K562 (cell line): Measurements from ENCODE around the gene UNC93B1. TPM values are rescaled to one million over a fixed set of nuclear protein-coding genes. Genes with fewer than 3 reads are reported as not detected.

Source experiments
- BRCA1 ChIP-seq, 2 experiments: fragments of 450-650 bp in 1 of 2; sonication (generic) in 1 of 2; formaldehyde crosslinking in 1 of 2; IDR thresholded peaks; 2 replicates each; pipeline versions ENCODE4 v1.5.0 to v1.6.1; 2017 to 2020; ENCODE audit warnings: mild to moderate bottlenecking in 1 of 2, missing genetic modification reagents in 1 of 2
- EGR1 ChIP-seq: fragments of 450-650 bp; conservative IDR thresholded peaks from 2 replicates; pipeline ENCODE4 v1.6.1; 2017; ENCODE audit warnings: mild to moderate bottlenecking
- ETS2 ChIP-seq: IDR thresholded peaks from 2 replicates; pipeline ENCODE4 v1.6.1; 2016; ENCODE audit warnings: borderline replicate concordance, missing genetic modification characterization, mild to moderate bottlenecking, moderate library complexity, missing compliant biosample characterization; ENCODE audit not compliant: poor library complexity, severe bottlenecking
- HSF4 ChIP-seq: fragments of 250-450 bp; sonication (Bioruptor Pico); IDR thresholded peaks from 2 replicates; pipeline ENCODE4 v2.1.2; 2022; ENCODE audit warnings: mild to moderate bottlenecking, moderate library complexity, borderline replicate concordance
- JUNB ChIP-seq: fragments of 450-650 bp; formaldehyde crosslinking; conservative IDR thresholded peaks from 2 replicates; pipeline ENCODE4 v1.4.0; 2020; ENCODE audit warnings: mild to moderate bottlenecking
- MBD2 ChIP-seq: sonication (generic); IDR thresholded peaks from 2 replicates; pipeline ENCODE4 v1.6.1; 2016; ENCODE audit warnings: low read depth, borderline replicate concordance
- MYNN ChIP-seq, 2 experiments: sonication (generic); formaldehyde crosslinking in 1 of 2; IDR thresholded peaks; 2 replicates each; pipeline versions ENCODE4 v1.5.0 to v1.6.1; 2016 to 2020; ENCODE audit warnings: antibody characterized with exemption in 1 of 2, missing genetic modification reagents in 1 of 2
- NR4A1 ChIP-seq, 2 experiments: fragments of 250-450 bp in 1 of 2; fragments of 450-650 bp in 1 of 2; sonication (Bioruptor Pico) in 1 of 2; IDR thresholded peaks; 2 replicates each; pipeline versions ENCODE4 v1.4.0 to v1.6.1; 2016 to 2020; ENCODE audit warnings: mild to moderate bottlenecking in 2 of 2, missing compliant biosample characterization in 1 of 2, missing genetic modification characterization in 1 of 2, moderate library complexity in 1 of 2
- POLR2A ChIP-seq: fragments of 450-650 bp; conservative IDR thresholded peaks from 2 replicates; pipeline ENCODE4 v1.6.1; 2016
- RFX5 ChIP-seq: IDR thresholded peaks from 2 replicates; pipeline ENCODE4 v1.6.1; 2011; ENCODE audit warnings: low read depth, mild to moderate bottlenecking, improper control_type of control experiment, low read length
- SFPQ ChIP-seq: fragments of 200-400 bp; formaldehyde crosslinking; IDR thresholded peaks from 2 replicates; pipeline ENCODE4 v1.6.1; 2017; ENCODE audit warnings: mild to moderate bottlenecking, low read depth, low read length, moderate library complexity
- TFAM ChIP-seq: fragments of 250-450 bp; sonication (Bioruptor Pico); conservative IDR thresholded peaks from 2 replicates; pipeline ENCODE4 v1.5.0; 2021; ENCODE audit warnings: mild to moderate bottlenecking, moderate library complexity
- ZBTB11 ChIP-seq, 3 experiments: fragments of 200-800 bp in 1 of 3; fragments of 250-450 bp in 1 of 3; fragments of 450-650 bp in 1 of 3; sonication (Bioruptor Pico) in 1 of 3; sonication (Bioruptor generic) in 1 of 3; formaldehyde crosslinking in 1 of 3; IDR thresholded peaks; 2 replicates each; pipeline versions ENCODE4 v1.6.1 to v1.8.0; 2016 to 2022; ENCODE audit warnings: mild to moderate bottlenecking in 2 of 3, missing genetic modification characterization in 2 of 3, missing compliant biosample characterization in 1 of 3, moderate library complexity in 1 of 3
- ZBTB33 ChIP-seq: sonication (generic); formaldehyde crosslinking; IDR thresholded peaks from 2 replicates; pipeline ENCODE4 v1.8.1; 2023; ENCODE audit warnings: mild to moderate bottlenecking, missing genetic modification reagents
- ZC3H11A ChIP-seq: IDR thresholded peaks from 2 replicates; pipeline ENCODE4 v1.6.1; 2012; ENCODE audit warnings: low read depth, low read length, improper control_type of control experiment
- ZHX1 ChIP-seq: fragments of 150-350 bp; conservative IDR thresholded peaks from 2 replicates; pipeline ENCODE4 v1.6.1; 2014; ENCODE audit warnings: low read length
- polyA plus RNA-seq, 8 experiments: library from polyadenylated mRNA; depleted of rRNA in 4 of 8; stranded (reverse) in 5 of 8; unstranded in 3 of 8; fragments of >200 nt; fragmentation: Nextera tagmentation in 2 of 8; fragmentation: Illumina TruSeq in 1 of 8; extraction: Ambion mirVana in 2 of 8; extraction: Trizol in 1 of 8; gene quantifications; 2 replicates each; pipeline versions ENCODE4 v1.2.1 to v1.2.3, GENCODE V29; 2011 to 2014; ENCODE audit warnings: inconsistent platforms in 1 of 8, missing spikeins in 1 of 8
- total RNA-seq, 7 experiments: library from RNA; depleted of rRNA in 6 of 7; stranded (reverse); fragments of >200 nt in 6 of 7; fragmentation: Illumina TruSeq in 2 of 7; extraction: Trizol in 2 of 7; gene quantifications; 2 replicates each; pipeline versions ENCODE4 v1.2.1 to v1.2.3, GENCODE V29; 2011 to 2021; ENCODE audit warnings: low replicate concordance in 1 of 7

Gene UNC93B1
- total and polyA plus RNA-seq, 9 of the 15 experiments (the other 6 are each of a cell fraction or from before 2014, with no cell fraction given) = 0.10 to 13.6 (median 6.5) TPM

- no peak for TF ChIP-seq ETS2 (tag)
- no peak for TF ChIP-seq ZC3H11A
- peak; percentile 52 for TF ChIP-seq POLR2A
- no peak for TF ChIP-seq BRCA1 (IDR thresholded peaks at IDR 0.05)
- TF ChIP-seq BRCA1 (CRISPR knock-in tag; IDR thresholded peaks at IDR 0.05) = peak; percentile 48; the same call in 1 of the 2 replicates
- TF ChIP-seq TFAM (CRISPR knock-in tag) = no peak
- TF ChIP-seq RFX5 = no peak
- peak in 1 of 3 experiments; percentile 50; a peak in 1 of 6 replicates for TF ChIP-seq ZBTB11 (CRISPR knock-in tag; IDR thresholded peaks at IDR 0.05)
- TF ChIP-seq ZBTB33 = no peak
- TF ChIP-seq ZHX1 = no peak
- no peak for TF ChIP-seq HSF4 (CRISPR knock-in tag)
- no peak for TF ChIP-seq MBD2
- no peak for TF ChIP-seq SFPQ
- no peak for TF ChIP-seq JUNB (CRISPR knock-in tag)
- peak; percentile 10; the same call in 1 of the 2 replicates for TF ChIP-seq MYNN (IDR thresholded peaks at IDR 0.05)
- no peak for TF ChIP-seq MYNN (CRISPR knock-in tag; IDR thresholded peaks at IDR 0.05)
- TF ChIP-seq NR4A1 (CRISPR knock-in tag; IDR thresholded peaks at IDR 0.05) = no peak
- no peak for TF ChIP-seq NR4A1 (tag; IDR thresholded peaks at IDR 0.05)
- no peak for TF ChIP-seq EGR1
These were observed 32.9 kb upstream of the UNC93B1 start (continued) for GRCh38 chr11:68036717-68037239.
